PC-9 (cell line): ENCODE measurements around the gene GH1.
"Not testable (repeated sequence)": the region's sequence is repeated elsewhere in the genome, so short reads cannot be mapped to it uniquely, and the experiment has no call there.

Experiments
- CTCF ChIP-seq: fragments of 200-600 bp; sonication (generic); conservative IDR thresholded peaks from 2 replicates; pipeline ENCODE4 v1.6.1; 2017; ENCODE audit warnings: mixed run types, antibody characterized with exemption, mild to moderate bottlenecking, moderate library complexity
- EZH2 ChIP-seq: fragments of 200-600 bp; sonication (generic); IDR thresholded peaks from 2 replicates; pipeline ENCODE4 v1.8.0; 2017; ENCODE audit warnings: antibody characterized with exemption, low read depth

GRCh38 chr17:63878413-63878812 lies 40.2 kb downstream of the GH1 start:
- not testable (repeated sequence) for TF ChIP-seq CTCF, EZH2
